ENCODE measurements around the gene MYCN. TPM values are rescaled to one million over a fixed set of nuclear protein-coding genes. Genes with fewer than 3 reads are reported as not detected.
A peak's percentile ranks its signal among the peaks of the same experiment; 100 is the strongest.

MYCN gene
- total and polyA plus RNA-seq, 5 donors, result 0.23 to 0.42 (median 0.29) TPM

- no peak for ATAC-seq
- WGBS, result 90% methylated on average over 11 of the region's 11 CpGs
- Histone ChIP-seq H3K9me3 (ENCODE audit: control insufficient read depth, low read length) (no peaks in the 10 kb centered on the region), H3K27ac (ENCODE audit: low read length) (no peak overlapping the region), H3K27me3 (ENCODE audit: control insufficient read depth, insufficient read depth) (no peaks in the 10 kb centered on the region), H3K4me1 (ENCODE audit: control insufficient read depth, insufficient read depth, low read length) (no peaks in the 10 kb centered on the region), H3K4me3 (ENCODE audit: low read length) (no peak overlapping the region)
- DNase-seq, result no peak
- intact Hi-C loops (cut with DNase I), result loop anchor here in 2 of 4 donors (10.0 kb wide), 2 partner anchors 299 to 571 kb away; no protein-coding TSS in a partner anchor
Measured at GRCh38 chr2:15933184-15933845, 7.0 kb upstream of the MYCN start.

GRCh38 chr2:15934291-15934945 lies 5.9 kb upstream of the MYCN start:
- H3K4me1 ChIP-seq (ENCODE audit: control insufficient read depth, insufficient read depth, low read length), result no peaks in the 10 kb centered on the region
- no peak for DNase-seq
- H3K27ac ChIP-seq (ENCODE audit: low read length), result no peak overlapping the region
- no peaks in the 10 kb centered on the region for H3K27me3 ChIP-seq (ENCODE audit: control insufficient read depth, insufficient read depth)
- intact Hi-C loops (cut with DNase I), result loop anchor here in 2 of 4 donors (10.0 kb wide), 2 partner anchors 300 to 570 kb away; no protein-coding TSS in a partner anchor
- WGBS, result 88% methylated on average over 4 of the region's 4 CpGs
- no peaks in the 10 kb centered on the region for H3K9me3 ChIP-seq (ENCODE audit: control insufficient read depth, low read length)
- ATAC-seq, result no peak
- H3K4me3 ChIP-seq (ENCODE audit: low read length), result no peak overlapping the region

- H3K4me3 ChIP-seq (ENCODE audit: low read length), result no peak overlapping the region
- ATAC-seq (no peak), DNase-seq (no peak)
- no peaks in the 10 kb centered on the region for H3K27me3 ChIP-seq (ENCODE audit: control insufficient read depth, insufficient read depth)
- no peaks in the 10 kb centered on the region for H3K4me1 ChIP-seq (ENCODE audit: control insufficient read depth, insufficient read depth, low read length)
- no peaks in the 10 kb centered on the region for H3K9me3 ChIP-seq (ENCODE audit: control insufficient read depth, low read length)
- intact Hi-C loops (cut with DNase I), result loop anchor here in 3 of 4 donors (5.0 to 10.0 kb wide), 6 partner anchors 298 to 570 kb away; no protein-coding TSS in a partner anchor
- 90% methylated on average over 6 of the region's 6 CpGs for WGBS
- H3K27ac ChIP-seq (ENCODE audit: low read length), result no peak overlapping the region
Measured at GRCh38 chr2:15935189-15935588, 5.2 kb upstream of the MYCN start.

GRCh38 chr2:15935675-15936074 lies 4.7 kb upstream of the MYCN start:
- H3K4me1 ChIP-seq (ENCODE audit: control insufficient read depth, insufficient read depth, low read length), result no peaks in the 10 kb centered on the region
- 79% methylated on average over 4 of the region's 4 CpGs for WGBS
- ATAC-seq (no peak), DNase-seq (no peak)
- no peaks in the 10 kb centered on the region for H3K9me3 ChIP-seq (ENCODE audit: control insufficient read depth, low read length)
- H3K27ac ChIP-seq (ENCODE audit: low read length), result no peak overlapping the region
- no peak overlapping the region for H3K4me3 ChIP-seq (ENCODE audit: low read length)
- intact Hi-C loops (cut with DNase I), result loop anchor here in 3 of 4 donors (5.0 to 10.0 kb wide), 6 partner anchors 298 to 569 kb away; no protein-coding TSS in a partner anchor
- no peaks in the 10 kb centered on the region for H3K27me3 ChIP-seq (ENCODE audit: control insufficient read depth, insufficient read depth)

GRCh38 chr2:15936277-15937104 lies 3.9 kb upstream of the MYCN start:
- 86% methylated on average over 5 of the region's 5 CpGs for WGBS
- Histone ChIP-seq H3K4me3 (ENCODE audit: low read length) (no peak overlapping the region), H3K4me1 (ENCODE audit: control insufficient read depth, insufficient read depth, low read length) (no peaks in the 10 kb centered on the region), H3K27me3 (ENCODE audit: control insufficient read depth, insufficient read depth) (no peaks in the 10 kb centered on the region), H3K27ac (ENCODE audit: low read length) (no peak overlapping the region), H3K9me3 (ENCODE audit: control insufficient read depth, low read length) (no peaks in the 10 kb centered on the region)
- ATAC-seq, result no peak
- DNase-seq, result no peak
- intact Hi-C loops (cut with DNase I), result loop anchor here in 3 of 4 donors (5.0 to 10.0 kb wide), 6 partner anchors 299 to 568 kb away; no protein-coding TSS in a partner anchor

- 83% methylated on average over 8 of the region's 8 CpGs for whole genome bisulfite sequencing
- no peak for DNase-seq
- Histone ChIP-seq H3K27ac (ENCODE audit: low read length) (no peak overlapping the region), H3K27me3 (ENCODE audit: control insufficient read depth, insufficient read depth) (no peaks in the 10 kb centered on the region), H3K4me3 (ENCODE audit: low read length) (no peak overlapping the region), H3K4me1 (ENCODE audit: control insufficient read depth, insufficient read depth, low read length) (no peaks in the 10 kb centered on the region), H3K9me3 (ENCODE audit: control insufficient read depth, low read length) (no peaks in the 10 kb centered on the region)
- no peak for ATAC-seq
- intact Hi-C loops (cut with DNase I), result loop anchor here in 3 of 4 donors (5.0 to 10.0 kb wide), 6 partner anchors 300 to 568 kb away; no protein-coding TSS in a partner anchor
Measured at GRCh38 chr2:15937105-15937881, 3.1 kb upstream of the MYCN start.

DNA sequence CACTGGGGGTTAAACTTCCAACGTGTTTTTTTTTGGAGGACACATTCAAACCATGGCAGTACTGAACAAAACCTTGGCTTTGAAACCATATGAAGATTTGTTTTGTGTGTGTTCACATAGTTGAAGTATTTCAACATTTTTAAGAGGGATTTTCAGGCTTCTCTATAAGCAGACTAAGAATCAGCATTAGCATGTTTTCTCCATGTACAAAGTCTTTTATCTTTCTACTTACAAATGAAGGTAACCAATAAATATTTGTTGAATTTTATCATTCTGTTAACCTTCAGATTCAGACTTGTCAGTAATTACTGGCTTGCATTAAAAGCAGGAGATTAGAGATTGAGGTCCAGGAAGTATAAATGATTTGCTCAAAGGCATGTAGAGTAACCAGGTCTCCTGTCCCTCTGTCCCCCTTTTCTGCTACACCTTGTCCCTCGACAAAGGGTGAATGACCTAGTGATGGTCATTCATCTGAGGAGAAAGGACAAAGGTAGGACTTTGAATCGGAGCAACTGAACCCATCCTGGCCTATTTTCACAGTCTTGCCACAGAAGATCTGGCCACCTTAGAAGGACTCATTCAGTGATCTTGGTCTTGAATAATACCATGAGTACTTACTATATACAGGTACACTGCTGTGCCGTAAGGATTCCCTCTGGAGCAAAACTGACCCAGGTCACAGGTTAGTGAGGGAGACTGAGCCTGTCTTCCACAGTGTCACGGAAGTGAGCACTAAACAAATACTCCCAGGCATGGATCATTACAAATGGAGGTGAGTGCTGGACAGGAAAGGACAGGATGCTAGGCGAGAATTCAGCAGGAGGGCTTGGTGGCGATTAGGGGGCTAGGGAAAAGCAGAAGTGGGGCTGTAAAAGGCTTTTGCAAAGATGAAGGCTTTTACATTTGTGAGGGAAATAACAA lies 2.2 kb upstream of the MYCN start:
- H3K27ac ChIP-seq (ENCODE audit: low read length), result no peak overlapping the region
- ATAC-seq, result no peak
- no peak for DNase-seq
- H3K9me3 ChIP-seq (ENCODE audit: control insufficient read depth, low read length), result no peaks in the 10 kb centered on the region
- no peaks in the 10 kb centered on the region for H3K27me3 ChIP-seq (ENCODE audit: control insufficient read depth, insufficient read depth)
- H3K4me1 ChIP-seq (ENCODE audit: control insufficient read depth, insufficient read depth, low read length), result no peaks in the 10 kb centered on the region
- intact Hi-C loops (cut with DNase I), result loop anchor here in 3 of 4 donors (5.0 to 10.0 kb wide), 6 partner anchors 301 to 567 kb away; no protein-coding TSS in a partner anchor
- 91% methylated on average over 7 of the region's 7 CpGs for WGBS
- H3K4me3 ChIP-seq (ENCODE audit: low read length), result no peak overlapping the region

DNA sequence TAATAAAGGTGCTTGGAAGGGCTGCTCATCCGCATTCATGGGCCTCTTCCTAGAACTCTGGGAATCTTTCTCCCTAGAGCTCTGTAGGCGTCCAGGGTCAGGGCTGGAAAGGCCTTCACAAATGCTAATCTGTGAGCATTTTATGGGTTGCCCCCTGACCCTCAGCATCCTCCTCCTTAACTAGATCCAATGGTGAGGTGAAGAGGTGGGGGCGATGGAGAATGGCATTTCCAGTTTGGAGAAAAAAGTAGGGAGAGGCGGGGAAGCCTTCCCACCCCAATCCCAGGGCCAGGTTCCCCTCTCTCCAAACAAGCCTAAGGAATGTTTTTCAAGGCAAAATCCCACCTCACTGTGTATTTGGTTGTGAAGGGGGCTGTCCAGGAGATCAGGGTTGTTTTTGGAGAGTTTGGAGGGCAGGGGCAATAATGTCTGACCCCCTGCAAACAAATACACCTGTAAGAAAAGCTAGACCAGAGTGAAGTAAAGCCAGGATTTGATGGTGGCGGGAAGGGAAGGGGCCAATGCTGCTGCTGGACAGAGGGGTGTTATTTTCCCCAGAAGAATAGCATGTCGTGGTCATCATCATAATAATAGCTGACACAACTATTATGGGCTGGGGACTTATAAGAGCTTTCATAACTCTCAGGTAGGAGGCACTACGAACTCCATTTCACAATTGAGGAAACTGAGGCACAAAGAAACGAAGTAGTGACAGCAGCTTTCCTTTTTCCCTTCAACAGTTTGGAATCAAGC lies 1.4 kb upstream of the MYCN start:
- intact Hi-C loops (cut with DNase I), result loop anchor here in 3 of 4 donors (5.0 to 10.0 kb wide), 6 partner anchors 302 to 566 kb away; no protein-coding TSS in a partner anchor
- Histone ChIP-seq H3K4me3 (ENCODE audit: low read length) (no peak overlapping the region), H3K27ac (ENCODE audit: low read length) (no peak overlapping the region), H3K9me3 (ENCODE audit: control insufficient read depth, low read length) (no peaks in the 10 kb centered on the region), H3K4me1 (ENCODE audit: control insufficient read depth, insufficient read depth, low read length) (no peaks in the 10 kb centered on the region), H3K27me3 (ENCODE audit: control insufficient read depth, insufficient read depth) (no peaks in the 10 kb centered on the region)
- WGBS, result 69% methylated on average over 8 of the region's 8 CpGs
- ATAC-seq, result no peak
- DNase-seq, result no peak

DNA sequence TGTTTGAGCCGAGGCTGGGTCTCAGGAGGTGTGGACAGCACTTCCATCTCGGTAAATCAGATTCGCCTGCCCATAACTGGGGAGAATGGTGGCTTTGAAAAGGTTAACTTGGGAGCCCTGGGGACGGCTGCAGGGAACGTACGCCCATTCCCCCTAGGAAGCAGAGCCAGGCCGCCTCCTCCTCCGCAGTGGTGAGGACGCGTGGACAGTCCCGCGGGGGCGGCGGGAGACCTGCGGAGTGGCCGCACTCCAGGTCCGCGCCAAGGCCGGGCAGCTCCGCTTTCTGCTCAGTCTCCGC lies 845 bp upstream of the MYCN start:
- DNase-seq (peak; percentile 64 to 89 (median 89)), ATAC-seq (peak; percentile 85)
- Histone ChIP-seq H3K4me3 (ENCODE audit: low read length) (no peak overlapping the region), H3K9me3 (ENCODE audit: control insufficient read depth, low read length) (no peaks in the 10 kb centered on the region), H3K27me3 (ENCODE audit: control insufficient read depth, insufficient read depth) (no peaks in the 10 kb centered on the region), H3K4me1 (ENCODE audit: control insufficient read depth, insufficient read depth, low read length) (no peaks in the 10 kb centered on the region), H3K27ac (ENCODE audit: low read length) (no peak overlapping the region)
- whole genome bisulfite sequencing, result 3% methylated on average over 21 of the region's 21 CpGs
- intact Hi-C loops (cut with DNase I), result loop anchor here in 3 of 4 donors (5.0 to 10.0 kb wide), 6 partner anchors 302 to 565 kb away; no protein-coding TSS in a partner anchor
